Vagina (tissue), 2 donors: ENCODE results near the gene MATR3.

ENCODE experiments used
- POLR2A ChIP-seq, 2 donors: fragments of 450-650 bp; IDR thresholded peaks; one replicate each; pipeline ENCODE4 v1.6.1; 2017; ENCODE audit warnings: antibody characterized with exemption in 2 of 2, mild to moderate bottlenecking in 2 of 2, moderate library complexity in 2 of 2
- TF ChIP-seq, protein P1 (sequence below), 3 experiments: fragments of 450-650 bp in 2 of 3; fragments of 200-600 bp in 1 of 3; sonication (generic) in 1 of 3; IDR thresholded peaks; one replicate each; pipeline ENCODE4 v1.5.1; 2017 to 2019; ENCODE audit warnings: antibody characterized with exemption in 3 of 3, mild to moderate bottlenecking in 2 of 3, moderate library complexity in 2 of 3

DNA sequence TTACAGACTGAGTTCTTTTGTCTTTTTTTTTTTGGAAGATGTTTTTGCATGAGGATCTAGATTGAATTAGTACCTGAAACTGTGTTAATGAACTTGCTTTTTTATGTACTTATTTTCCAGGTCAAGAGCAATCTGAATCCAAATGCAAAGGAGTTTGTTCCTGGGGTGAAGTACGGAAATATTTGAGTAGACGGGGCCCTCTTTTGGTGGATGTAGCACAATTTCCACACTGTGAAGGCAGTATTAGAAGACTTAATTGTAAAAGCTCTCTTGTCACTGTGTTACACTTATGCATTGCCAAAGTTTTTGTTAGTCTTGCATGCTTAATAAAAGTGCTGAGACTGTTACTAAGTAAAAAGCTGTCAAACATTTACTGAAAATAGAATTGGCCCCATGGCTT is 75.1 kb downstream of the MATR3 start:
- no peak for TF ChIP-seq POLR2A (IDR thresholded peaks at IDR 0.05)
- TF ChIP-seq, protein P1, sequence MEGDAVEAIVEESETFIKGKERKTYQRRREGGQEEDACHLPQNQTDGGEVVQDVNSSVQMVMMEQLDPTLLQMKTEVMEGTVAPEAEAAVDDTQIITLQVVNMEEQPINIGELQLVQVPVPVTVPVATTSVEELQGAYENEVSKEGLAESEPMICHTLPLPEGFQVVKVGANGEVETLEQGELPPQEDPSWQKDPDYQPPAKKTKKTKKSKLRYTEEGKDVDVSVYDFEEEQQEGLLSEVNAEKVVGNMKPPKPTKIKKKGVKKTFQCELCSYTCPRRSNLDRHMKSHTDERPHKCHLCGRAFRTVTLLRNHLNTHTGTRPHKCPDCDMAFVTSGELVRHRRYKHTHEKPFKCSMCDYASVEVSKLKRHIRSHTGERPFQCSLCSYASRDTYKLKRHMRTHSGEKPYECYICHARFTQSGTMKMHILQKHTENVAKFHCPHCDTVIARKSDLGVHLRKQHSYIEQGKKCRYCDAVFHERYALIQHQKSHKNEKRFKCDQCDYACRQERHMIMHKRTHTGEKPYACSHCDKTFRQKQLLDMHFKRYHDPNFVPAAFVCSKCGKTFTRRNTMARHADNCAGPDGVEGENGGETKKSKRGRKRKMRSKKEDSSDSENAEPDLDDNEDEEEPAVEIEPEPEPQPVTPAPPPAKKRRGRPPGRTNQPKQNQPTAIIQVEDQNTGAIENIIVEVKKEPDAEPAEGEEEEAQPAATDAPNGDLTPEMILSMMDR (IDR thresholded peaks at IDR 0.05) = no peak
